ENCODE data around the gene PRR18. TPM values are rescaled to one million over a fixed set of nuclear protein-coding genes. Genes with fewer than 3 reads are reported as not detected.

The PRR18 gene
- total and polyA plus RNA-seq, 9 of the 15 experiments (the other 6 are each of a cell fraction or from before 2014, with no cell fraction given): not detected

GRCh38 chr6:166342349-166343149, 34.4 kb upstream of the PRR18 start, which contains the start of gene SFT2D1 (continued):
- TF ChIP-seq MGA (IDR thresholded peaks at IDR 0.05) (peak; percentile 86), TFE3 (CRISPR knock-in tag; IDR thresholded peaks at IDR 0.05) (no peak), SMC3 (conservative IDR thresholded peaks at IDR 0.05; ENCODE audit: insufficient read depth, low read depth, low read length) (no peak), SRSF3 (IDR thresholded peaks at IDR 0.05; ENCODE audit: insufficient read depth, low read length) (no peak), ZBTB49 (CRISPR knock-in tag; IDR thresholded peaks at IDR 0.05; ENCODE audit: borderline replicate concordance) (0 out of 2 replicates have a peak, but pooled peaks have one; percentile 60), SREBF1 (IDR thresholded peaks at IDR 0.05; ENCODE audit: borderline replicate concordance, low read depth, low read length) (no peak), ZNF395 (CRISPR knock-in tag; IDR thresholded peaks at IDR 0.05) (no peak), TAF9B (IDR thresholded peaks at IDR 0.05; ENCODE audit: partially characterized antibody) (peak; percentile 80)

Data from K562 (cell line).